ENCODE data around the gene CHST10.

Gene CHST10

DNA sequence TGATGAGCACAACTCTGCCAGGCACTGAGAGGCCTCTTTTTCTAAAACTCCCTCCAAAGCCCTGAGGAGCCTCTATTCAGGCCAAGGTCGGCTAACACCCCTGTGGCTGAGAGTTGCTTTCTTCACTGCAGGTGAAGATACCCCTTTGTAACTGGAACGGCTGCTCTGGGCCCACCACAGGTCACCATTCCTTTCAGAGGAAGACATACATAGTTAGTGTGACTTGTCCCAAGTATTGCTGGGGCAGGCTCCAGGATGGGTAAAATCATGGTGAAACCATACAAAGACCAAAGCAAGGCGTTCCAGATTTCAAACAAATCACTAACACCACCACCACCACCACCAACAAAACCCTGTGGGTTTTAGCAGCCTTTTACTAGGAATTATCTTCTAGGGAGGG, 36.8 kb downstream of the CHST10 start:
- no peak overlapping the region for H3K4me3 ChIP-seq (replicated peaks; ENCODE audit: insufficient read depth, low read length)
- no peaks in the 10 kb centered on the region for H3K27me3 ChIP-seq (ENCODE audit: insufficient read depth, poor library complexity, severe bottlenecking)
- no peak overlapping the region for H3K27ac ChIP-seq (replicated peaks)
- DNase-seq (ENCODE audit: low read depth in 1 of 2, low spot score in 1 of 2) = no peak
- no peak for TF ChIP-seq POLR2AphosphoS5 (IDR thresholded peaks at IDR 0.05; ENCODE audit: low read depth)
- no peak for TF ChIP-seq GABPA (IDR thresholded peaks at IDR 0.05; ENCODE audit: low read depth)
- TF ChIP-seq, protein P1, sequence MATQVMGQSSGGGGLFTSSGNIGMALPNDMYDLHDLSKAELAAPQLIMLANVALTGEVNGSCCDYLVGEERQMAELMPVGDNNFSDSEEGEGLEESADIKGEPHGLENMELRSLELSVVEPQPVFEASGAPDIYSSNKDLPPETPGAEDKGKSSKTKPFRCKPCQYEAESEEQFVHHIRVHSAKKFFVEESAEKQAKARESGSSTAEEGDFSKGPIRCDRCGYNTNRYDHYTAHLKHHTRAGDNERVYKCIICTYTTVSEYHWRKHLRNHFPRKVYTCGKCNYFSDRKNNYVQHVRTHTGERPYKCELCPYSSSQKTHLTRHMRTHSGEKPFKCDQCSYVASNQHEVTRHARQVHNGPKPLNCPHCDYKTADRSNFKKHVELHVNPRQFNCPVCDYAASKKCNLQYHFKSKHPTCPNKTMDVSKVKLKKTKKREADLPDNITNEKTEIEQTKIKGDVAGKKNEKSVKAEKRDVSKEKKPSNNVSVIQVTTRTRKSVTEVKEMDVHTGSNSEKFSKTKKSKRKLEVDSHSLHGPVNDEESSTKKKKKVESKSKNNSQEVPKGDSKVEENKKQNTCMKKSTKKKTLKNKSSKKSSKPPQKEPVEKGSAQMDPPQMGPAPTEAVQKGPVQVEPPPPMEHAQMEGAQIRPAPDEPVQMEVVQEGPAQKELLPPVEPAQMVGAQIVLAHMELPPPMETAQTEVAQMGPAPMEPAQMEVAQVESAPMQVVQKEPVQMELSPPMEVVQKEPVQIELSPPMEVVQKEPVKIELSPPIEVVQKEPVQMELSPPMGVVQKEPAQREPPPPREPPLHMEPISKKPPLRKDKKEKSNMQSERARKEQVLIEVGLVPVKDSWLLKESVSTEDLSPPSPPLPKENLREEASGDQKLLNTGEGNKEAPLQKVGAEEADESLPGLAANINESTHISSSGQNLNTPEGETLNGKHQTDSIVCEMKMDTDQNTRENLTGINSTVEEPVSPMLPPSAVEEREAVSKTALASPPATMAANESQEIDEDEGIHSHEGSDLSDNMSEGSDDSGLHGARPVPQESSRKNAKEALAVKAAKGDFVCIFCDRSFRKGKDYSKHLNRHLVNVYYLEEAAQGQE (IDR thresholded peaks at IDR 0.05; ENCODE audit: insufficient replicate concordance, low read depth) = no peak
- TF ChIP-seq SPI1 (IDR thresholded peaks at IDR 0.05; ENCODE audit: borderline replicate concordance, low read depth) = no peak
- TF ChIP-seq, protein P2, sequence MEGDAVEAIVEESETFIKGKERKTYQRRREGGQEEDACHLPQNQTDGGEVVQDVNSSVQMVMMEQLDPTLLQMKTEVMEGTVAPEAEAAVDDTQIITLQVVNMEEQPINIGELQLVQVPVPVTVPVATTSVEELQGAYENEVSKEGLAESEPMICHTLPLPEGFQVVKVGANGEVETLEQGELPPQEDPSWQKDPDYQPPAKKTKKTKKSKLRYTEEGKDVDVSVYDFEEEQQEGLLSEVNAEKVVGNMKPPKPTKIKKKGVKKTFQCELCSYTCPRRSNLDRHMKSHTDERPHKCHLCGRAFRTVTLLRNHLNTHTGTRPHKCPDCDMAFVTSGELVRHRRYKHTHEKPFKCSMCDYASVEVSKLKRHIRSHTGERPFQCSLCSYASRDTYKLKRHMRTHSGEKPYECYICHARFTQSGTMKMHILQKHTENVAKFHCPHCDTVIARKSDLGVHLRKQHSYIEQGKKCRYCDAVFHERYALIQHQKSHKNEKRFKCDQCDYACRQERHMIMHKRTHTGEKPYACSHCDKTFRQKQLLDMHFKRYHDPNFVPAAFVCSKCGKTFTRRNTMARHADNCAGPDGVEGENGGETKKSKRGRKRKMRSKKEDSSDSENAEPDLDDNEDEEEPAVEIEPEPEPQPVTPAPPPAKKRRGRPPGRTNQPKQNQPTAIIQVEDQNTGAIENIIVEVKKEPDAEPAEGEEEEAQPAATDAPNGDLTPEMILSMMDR (IDR thresholded peaks at IDR 0.05; ENCODE audit: insufficient read depth, low read length) = no peak

DNA sequence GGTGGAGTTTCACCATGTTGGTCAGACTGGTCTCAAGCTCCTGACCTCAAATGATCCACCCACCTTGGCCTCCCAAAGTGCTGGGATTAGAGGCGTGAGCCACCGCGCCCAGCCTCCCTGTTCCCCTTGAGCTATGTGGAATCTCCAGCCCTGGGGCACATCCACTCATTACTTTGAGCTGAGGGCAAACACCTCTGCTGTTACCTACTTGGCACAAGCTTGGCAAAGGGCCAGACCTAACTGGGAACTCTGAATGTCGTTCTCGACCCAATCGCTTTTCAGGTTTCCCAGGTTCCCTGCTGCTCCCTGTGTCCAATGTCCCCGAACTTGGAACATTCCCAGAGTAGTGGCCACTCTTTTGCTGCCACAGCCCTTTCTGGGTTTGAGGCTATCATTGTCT, 40.6 kb downstream of the CHST10 start:
- no peak for DNase-seq (ENCODE audit: low read depth in 1 of 2, low spot score in 1 of 2)
- TF ChIP-seq GABPA (IDR thresholded peaks at IDR 0.05; ENCODE audit: low read depth) (no peak), POLR2AphosphoS5 (IDR thresholded peaks at IDR 0.05; ENCODE audit: low read depth) (no peak), SPI1 (IDR thresholded peaks at IDR 0.05; ENCODE audit: borderline replicate concordance, low read depth) (no peak)
- TF ChIP-seq, protein P1 (IDR thresholded peaks at IDR 0.05; ENCODE audit: insufficient replicate concordance, low read depth) = no peak
- TF ChIP-seq, protein P2 (IDR thresholded peaks at IDR 0.05; ENCODE audit: insufficient read depth, low read length) = no peak
- Histone ChIP-seq H3K4me3 (replicated peaks; ENCODE audit: insufficient read depth, low read length) (no peak overlapping the region), H3K27me3 (ENCODE audit: insufficient read depth, poor library complexity, severe bottlenecking) (no peaks in the 10 kb centered on the region), H3K27ac (replicated peaks) (no peak overlapping the region)

DNA sequence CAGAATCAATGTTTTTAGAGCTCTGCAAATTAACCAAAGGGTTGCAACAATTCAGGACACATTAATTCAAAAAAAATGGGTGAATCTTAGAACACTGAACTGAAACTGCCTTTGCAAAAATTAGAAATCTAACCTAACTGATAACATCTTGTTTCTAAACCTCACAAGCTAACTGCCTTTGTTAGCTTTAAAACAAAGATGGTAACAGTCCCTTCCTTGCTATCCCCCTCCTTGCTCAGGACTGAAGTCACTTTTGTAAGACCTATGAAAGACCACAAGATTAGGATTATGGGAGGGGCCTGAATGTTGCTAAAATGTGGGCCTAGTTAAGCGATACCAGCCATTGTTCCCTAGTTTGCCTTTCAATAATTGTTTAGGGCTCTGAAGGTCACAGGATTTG, 50.3 kb downstream of the CHST10 start:
- Histone ChIP-seq H3K4me3 (replicated peaks; ENCODE audit: insufficient read depth, low read length) (no peak overlapping the region), H3K27me3 (ENCODE audit: insufficient read depth, poor library complexity, severe bottlenecking) (no peaks in the 10 kb centered on the region), H3K27ac (replicated peaks) (no peak overlapping the region)
- TF ChIP-seq SPI1 (IDR thresholded peaks at IDR 0.05; ENCODE audit: borderline replicate concordance, low read depth) (no peak), POLR2AphosphoS5 (IDR thresholded peaks at IDR 0.05; ENCODE audit: low read depth) (no peak), GABPA (IDR thresholded peaks at IDR 0.05; ENCODE audit: low read depth) (no peak)
- TF ChIP-seq, protein P2 (IDR thresholded peaks at IDR 0.05; ENCODE audit: insufficient read depth, low read length) = no peak
- TF ChIP-seq, protein P1 (IDR thresholded peaks at IDR 0.05; ENCODE audit: insufficient replicate concordance, low read depth) = no peak
- no peak for DNase-seq (ENCODE audit: low read depth in 1 of 2, low spot score in 1 of 2)
